Measurements from ENCODE around the gene GALNT5.
"Not testable (repeated sequence)": the region's sequence is repeated elsewhere in the genome, so short reads cannot be mapped to it uniquely, and the experiment has no call there.

GALNT5 gene

GRCh38 chr2:157279311-157279710, 21.8 kb downstream of the GALNT5 start:
- not testable (repeated sequence) for DNase-seq (ENCODE audit: low spot score in 2 of 2); H3K4me3 Mint-ChIP-seq; H3K36me3 Mint-ChIP-seq (ENCODE audit: insufficient read depth); H3K4me1 Mint-ChIP-seq; ATAC-seq (replicated peaks; ENCODE audit: extremely low read depth, poor library complexity, severe bottlenecking); H3K27ac Mint-ChIP-seq (ENCODE audit: low read depth); H3K9me3 Mint-ChIP-seq
- H3K27me3 Mint-ChIP-seq: peaks cover 64% of the 10 kb centered on the region

DNA sequence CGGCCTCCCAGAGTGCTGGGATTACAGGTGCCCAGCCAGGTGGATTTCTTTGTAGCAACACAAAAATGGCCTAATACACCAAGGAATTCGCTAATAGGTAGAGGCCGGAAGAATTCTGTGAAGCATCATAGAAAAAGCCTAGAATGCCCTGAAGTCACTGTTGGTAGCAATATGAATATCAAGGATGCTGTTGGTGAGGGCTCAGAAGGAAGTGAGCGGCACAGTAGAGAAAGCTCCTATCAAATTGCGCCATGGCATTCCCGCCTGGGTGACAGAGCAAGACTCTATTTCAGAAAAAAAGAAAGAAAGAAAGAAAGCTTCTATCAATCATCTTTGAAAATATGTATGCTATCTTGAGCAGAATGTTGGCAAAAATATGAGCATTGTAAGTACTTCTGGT, 23.8 kb downstream of the GALNT5 start:
- no peaks in the 10 kb centered on the region for H3K9me3 Mint-ChIP-seq

GRCh38 chr2:157283468-157283867, 26.0 kb downstream of the GALNT5 start:
- peaks cover 2% of the 10 kb centered on the region for H3K36me3 Mint-ChIP-seq (ENCODE audit: insufficient read depth)
- peaks cover 29% of the 10 kb centered on the region for H3K27me3 Mint-ChIP-seq
- H3K4me3 Mint-ChIP-seq: no peak overlapping the region
- H3K4me1 Mint-ChIP-seq: no peaks in the 10 kb centered on the region
- DNase-seq (ENCODE audit: low spot score in 2 of 2) (no peak), ATAC-seq (replicated peaks; ENCODE audit: extremely low read depth, poor library complexity, severe bottlenecking) (no peak)
- no peak overlapping the region for H3K27ac Mint-ChIP-seq (ENCODE audit: low read depth)
- no peaks in the 10 kb centered on the region for H3K9me3 Mint-ChIP-seq

More for the DNA sequence above, 23.8 kb downstream of the GALNT5 start:
- DNase-seq (ENCODE audit: low spot score in 2 of 2) (no peak), ATAC-seq (replicated peaks; ENCODE audit: extremely low read depth, poor library complexity, severe bottlenecking) (no peak)
- Mint-ChIP-seq H3K27me3 (peaks cover 50% of the 10 kb centered on the region), H3K27ac (ENCODE audit: low read depth) (no peak overlapping the region), H3K4me3 (no peak overlapping the region), H3K36me3 (ENCODE audit: insufficient read depth) (peaks cover 2% of the 10 kb centered on the region), H3K4me1 (no peaks in the 10 kb centered on the region)

- no peaks in the 10 kb centered on the region for H3K27me3 Mint-ChIP-seq
- no peaks in the 10 kb centered on the region for H3K4me1 Mint-ChIP-seq
- H3K27ac Mint-ChIP-seq (ENCODE audit: low read depth): no peak overlapping the region
- no peaks in the 10 kb centered on the region for H3K9me3 Mint-ChIP-seq
- H3K36me3 Mint-ChIP-seq (ENCODE audit: insufficient read depth): no peaks in the 10 kb centered on the region
- ATAC-seq (replicated peaks; ENCODE audit: extremely low read depth, poor library complexity, severe bottlenecking): no peak
- no peak overlapping the region for H3K4me3 Mint-ChIP-seq
- no peak for DNase-seq (ENCODE audit: low spot score in 2 of 2)
These were observed 29.7 kb downstream of the GALNT5 start for GRCh38 chr2:157287160-157287559.

- H3K4me3 Mint-ChIP-seq: no peak overlapping the region
- no peak overlapping the region for H3K27ac Mint-ChIP-seq (ENCODE audit: low read depth)
- no peak for DNase-seq (ENCODE audit: low spot score in 2 of 2)
These were observed 33.0 kb downstream of the GALNT5 start for GRCh38 chr2:157290525-157290924.

GRCh38 chr2:157291018-157291417, 33.5 kb downstream of the GALNT5 start:
- H3K27me3 Mint-ChIP-seq: no peaks in the 10 kb centered on the region
- no peaks in the 10 kb centered on the region for H3K36me3 Mint-ChIP-seq (ENCODE audit: insufficient read depth)
- no peak for ATAC-seq (replicated peaks; ENCODE audit: extremely low read depth, poor library complexity, severe bottlenecking)
- no peak for DNase-seq (ENCODE audit: low spot score in 2 of 2)
- H3K4me3 Mint-ChIP-seq: no peak overlapping the region
- no peaks in the 10 kb centered on the region for H3K4me1 Mint-ChIP-seq
- H3K27ac Mint-ChIP-seq (ENCODE audit: low read depth): no peak overlapping the region
- H3K9me3 Mint-ChIP-seq: no peaks in the 10 kb centered on the region

More at GRCh38 chr2:157290525-157290924, 33.0 kb downstream of the GALNT5 start:
- ATAC-seq (replicated peaks; ENCODE audit: extremely low read depth, poor library complexity, severe bottlenecking): no peak
- Mint-ChIP-seq H3K4me1 (no peaks in the 10 kb centered on the region), H3K27me3 (no peaks in the 10 kb centered on the region), H3K9me3 (no peaks in the 10 kb centered on the region), H3K36me3 (ENCODE audit: insufficient read depth) (no peaks in the 10 kb centered on the region)

DNA sequence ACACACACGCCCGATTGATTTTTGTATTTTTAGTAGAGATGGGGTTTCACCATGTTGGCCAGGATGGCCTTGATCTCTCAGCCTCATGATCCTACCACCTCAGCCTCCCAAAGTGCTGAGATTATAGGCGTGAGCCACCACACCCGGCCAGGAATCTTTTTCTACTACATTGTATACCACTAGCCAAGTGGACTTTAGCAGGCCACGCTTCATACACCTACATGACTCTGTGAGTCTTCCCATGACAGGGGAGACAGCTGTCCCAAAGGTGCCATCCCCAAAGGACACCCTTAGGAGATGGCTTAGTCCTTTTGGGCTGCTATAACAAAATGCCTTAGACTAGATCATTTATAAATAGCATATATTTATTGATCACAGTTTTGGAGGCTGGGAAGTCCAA, 35.3 kb downstream of the GALNT5 start:
- Mint-ChIP-seq H3K27ac (ENCODE audit: low read depth) (no peak overlapping the region), H3K9me3 (no peaks in the 10 kb centered on the region), H3K4me1 (no peaks in the 10 kb centered on the region), H3K4me3 (no peak overlapping the region), H3K36me3 (ENCODE audit: insufficient read depth) (no peaks in the 10 kb centered on the region), H3K27me3 (peaks cover 10% of the 10 kb centered on the region)
- ATAC-seq (replicated peaks; ENCODE audit: extremely low read depth, poor library complexity, severe bottlenecking) (no peak), DNase-seq (ENCODE audit: low spot score in 2 of 2) (no peak)

- no peaks in the 10 kb centered on the region for H3K36me3 Mint-ChIP-seq (ENCODE audit: insufficient read depth)
- no peaks in the 10 kb centered on the region for H3K9me3 Mint-ChIP-seq
- peaks cover 20% of the 10 kb centered on the region for H3K27me3 Mint-ChIP-seq
- no peaks in the 10 kb centered on the region for H3K4me1 Mint-ChIP-seq
- DNase-seq (ENCODE audit: low spot score in 2 of 2): no peak
- no peak overlapping the region for H3K4me3 Mint-ChIP-seq
- H3K27ac Mint-ChIP-seq (ENCODE audit: low read depth): no peak overlapping the region
- no peak for ATAC-seq (replicated peaks; ENCODE audit: extremely low read depth, poor library complexity, severe bottlenecking)
These were observed 39.0 kb downstream of the GALNT5 start for GRCh38 chr2:157296490-157296889.

- Mint-ChIP-seq H3K36me3 (ENCODE audit: insufficient read depth) (no peaks in the 10 kb centered on the region), H3K4me1 (no peaks in the 10 kb centered on the region), H3K27ac (ENCODE audit: low read depth) (no peak overlapping the region), H3K27me3 (peaks cover 20% of the 10 kb centered on the region), H3K9me3 (no peaks in the 10 kb centered on the region), H3K4me3 (no peak overlapping the region)
- DNase-seq (ENCODE audit: low spot score in 2 of 2): no peak
- ATAC-seq (replicated peaks; ENCODE audit: extremely low read depth, poor library complexity, severe bottlenecking): no peak
These were observed 39.5 kb downstream of the GALNT5 start for GRCh38 chr2:157296958-157297357.

GRCh38 chr2:157301307-157301706, 43.8 kb downstream of the GALNT5 start:
- ATAC-seq (replicated peaks; ENCODE audit: extremely low read depth, poor library complexity, severe bottlenecking): no peak
- Mint-ChIP-seq H3K27ac (ENCODE audit: low read depth) (no peak overlapping the region), H3K36me3 (ENCODE audit: insufficient read depth) (no peaks in the 10 kb centered on the region)

DNA sequence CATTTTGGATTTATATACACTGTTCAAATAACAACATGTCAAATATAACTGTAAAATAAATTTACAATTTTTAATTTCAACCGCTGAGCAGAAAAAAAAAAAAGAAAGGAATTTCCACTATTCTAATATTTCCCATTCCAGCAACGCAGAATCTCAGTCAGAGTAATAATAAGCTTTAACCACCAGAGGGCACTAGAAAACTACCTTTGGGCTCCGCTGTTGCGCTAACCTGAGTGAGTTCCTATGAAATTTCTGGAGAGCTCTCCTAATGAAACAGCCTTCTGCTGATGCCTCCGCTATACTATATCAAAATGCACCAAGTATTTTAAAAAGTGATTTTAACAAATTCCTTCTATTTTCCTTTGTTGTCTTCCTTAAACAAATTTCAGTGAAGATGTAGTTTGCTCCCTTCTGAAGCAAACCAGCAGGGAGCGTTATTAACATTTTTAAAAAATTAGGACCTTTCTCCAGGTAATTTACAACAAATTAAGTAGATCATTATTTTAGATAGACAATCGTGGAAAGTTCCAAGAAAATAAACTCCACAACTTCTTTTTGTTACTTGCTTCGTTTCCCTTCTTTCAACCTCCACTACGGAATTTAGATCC, 45.1 kb downstream of the GALNT5 start:
- no peak overlapping the region for H3K4me3 Mint-ChIP-seq

More at GRCh38 chr2:157301307-157301706, 43.8 kb downstream of the GALNT5 start:
- Mint-ChIP-seq H3K4me3 (no peak overlapping the region), H3K4me1 (no peaks in the 10 kb centered on the region), H3K27me3 (peaks cover 20% of the 10 kb centered on the region), H3K9me3 (no peaks in the 10 kb centered on the region)
- no peak for DNase-seq (ENCODE audit: low spot score in 2 of 2)

DNA sequence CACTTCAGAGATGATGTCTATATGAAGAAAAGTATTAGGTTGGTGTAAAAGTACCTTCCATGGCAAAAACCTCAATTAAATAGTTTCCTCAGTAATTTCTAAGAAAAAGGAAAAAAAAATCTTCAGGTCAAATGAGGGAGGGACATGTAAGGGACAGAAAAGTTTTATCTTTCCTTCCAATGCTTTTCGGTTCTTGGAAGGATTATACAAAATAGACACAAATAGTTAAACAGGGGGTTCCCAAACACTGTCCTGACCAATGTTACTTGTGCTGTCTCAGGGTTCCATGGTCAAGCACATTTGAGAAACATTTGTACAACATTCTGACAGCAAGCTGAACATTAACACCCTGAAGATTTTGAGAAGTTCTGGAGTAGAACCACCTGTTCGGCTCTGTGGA, 46.1 kb downstream of the GALNT5 start:
- H3K9me3 Mint-ChIP-seq: no peaks in the 10 kb centered on the region

More for the DNA sequence above, 45.1 kb downstream of the GALNT5 start:
- H3K36me3 Mint-ChIP-seq (ENCODE audit: insufficient read depth): no peaks in the 10 kb centered on the region
- H3K27ac Mint-ChIP-seq (ENCODE audit: low read depth): no peak overlapping the region
- H3K4me1 Mint-ChIP-seq: peaks cover 5% of the 10 kb centered on the region
- no peak for DNase-seq (ENCODE audit: low spot score in 2 of 2)
- ATAC-seq (replicated peaks; ENCODE audit: extremely low read depth, poor library complexity, severe bottlenecking): peak; percentile 46
- H3K27me3 Mint-ChIP-seq: peaks cover 13% of the 10 kb centered on the region
- no peaks in the 10 kb centered on the region for H3K9me3 Mint-ChIP-seq

DNA sequence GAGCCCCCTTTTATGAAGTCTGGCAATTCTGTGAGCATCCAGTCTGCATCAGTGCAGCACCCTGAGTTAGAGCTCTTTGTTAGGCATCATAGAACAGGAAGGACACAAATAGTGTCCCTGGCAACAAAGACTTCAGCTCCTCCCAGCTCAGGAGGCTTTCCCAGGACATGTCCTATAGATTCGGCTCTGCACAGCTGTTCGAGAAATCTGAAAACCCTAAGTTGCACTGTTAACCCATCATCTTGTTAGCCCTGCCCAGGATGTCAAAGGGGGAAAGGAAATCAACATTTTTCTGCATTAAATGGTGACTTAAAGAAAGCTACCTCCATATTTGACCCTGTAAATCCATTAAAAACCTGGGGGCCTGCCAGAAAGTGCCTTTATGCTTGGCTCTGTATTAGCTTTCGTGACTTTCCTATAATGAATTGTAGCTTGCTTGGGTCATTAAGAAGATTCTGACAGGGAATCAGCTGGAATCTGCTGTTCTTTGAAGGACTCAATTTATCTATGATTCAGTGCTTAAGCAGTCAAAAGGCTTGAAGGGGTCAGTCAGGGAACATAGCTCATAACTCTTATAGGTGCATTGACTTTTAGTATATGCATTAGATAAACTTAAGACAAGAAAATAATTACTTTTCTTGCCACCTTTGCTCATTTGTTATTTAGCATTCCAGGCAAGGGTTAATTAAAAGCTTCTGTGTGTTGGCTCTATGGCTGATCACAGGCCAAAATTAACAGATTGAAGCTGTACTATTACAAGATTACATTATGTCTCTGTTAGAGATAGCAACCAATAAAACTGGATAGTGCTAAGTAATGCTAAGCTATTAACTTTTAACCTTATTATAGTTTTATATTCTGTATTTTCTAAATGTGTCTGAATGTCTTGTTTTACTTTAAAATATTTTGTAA, 47.6 kb downstream of the GALNT5 start:
- Mint-ChIP-seq H3K9me3 (no peaks in the 10 kb centered on the region), H3K36me3 (ENCODE audit: insufficient read depth) (no peaks in the 10 kb centered on the region), H3K27ac (ENCODE audit: low read depth) (no peak overlapping the region), H3K4me1 (peaks cover 5% of the 10 kb centered on the region), H3K4me3 (no peak overlapping the region), H3K27me3 (peaks cover 11% of the 10 kb centered on the region)
- no peak for ATAC-seq (replicated peaks; ENCODE audit: extremely low read depth, poor library complexity, severe bottlenecking)
- no peak for DNase-seq (ENCODE audit: low spot score in 2 of 2)

More for the DNA sequence above, 46.1 kb downstream of the GALNT5 start:
- Mint-ChIP-seq H3K27ac (ENCODE audit: low read depth) (no peak overlapping the region), H3K4me1 (peaks cover 5% of the 10 kb centered on the region), H3K36me3 (ENCODE audit: insufficient read depth) (no peaks in the 10 kb centered on the region), H3K27me3 (peaks cover 4% of the 10 kb centered on the region), H3K4me3 (no peak overlapping the region)
- no peak for DNase-seq (ENCODE audit: low spot score in 2 of 2)
- no peak for ATAC-seq (replicated peaks; ENCODE audit: extremely low read depth, poor library complexity, severe bottlenecking)

Measured in central memory CD8-positive, alpha-beta T cell (primary cell).